Esophagus squamous epithelium (tissue), 4 donors: ENCODE measurements around the gene LRBA.

Experiments
- POLR2A ChIP-seq, 4 donors: fragments of 450-650 bp; IDR thresholded peaks; one replicate each; pipeline ENCODE4 v1.6.1; 2017; ENCODE audit warnings: antibody characterized with exemption in 4 of 4, mild to moderate bottlenecking in 4 of 4, moderate library complexity in 3 of 4
- TF ChIP-seq, protein P1 (sequence below), 6 experiments: fragments of 450-650 bp in 4 of 6; fragments of 200-600 bp in 2 of 6; sonication (generic) in 2 of 6; IDR thresholded peaks; one replicate each; pipeline ENCODE4 v1.5.1; 2016 to 2019; ENCODE audit warnings: antibody characterized with exemption in 6 of 6, mild to moderate bottlenecking in 4 of 6, moderate library complexity in 4 of 6

DNA sequence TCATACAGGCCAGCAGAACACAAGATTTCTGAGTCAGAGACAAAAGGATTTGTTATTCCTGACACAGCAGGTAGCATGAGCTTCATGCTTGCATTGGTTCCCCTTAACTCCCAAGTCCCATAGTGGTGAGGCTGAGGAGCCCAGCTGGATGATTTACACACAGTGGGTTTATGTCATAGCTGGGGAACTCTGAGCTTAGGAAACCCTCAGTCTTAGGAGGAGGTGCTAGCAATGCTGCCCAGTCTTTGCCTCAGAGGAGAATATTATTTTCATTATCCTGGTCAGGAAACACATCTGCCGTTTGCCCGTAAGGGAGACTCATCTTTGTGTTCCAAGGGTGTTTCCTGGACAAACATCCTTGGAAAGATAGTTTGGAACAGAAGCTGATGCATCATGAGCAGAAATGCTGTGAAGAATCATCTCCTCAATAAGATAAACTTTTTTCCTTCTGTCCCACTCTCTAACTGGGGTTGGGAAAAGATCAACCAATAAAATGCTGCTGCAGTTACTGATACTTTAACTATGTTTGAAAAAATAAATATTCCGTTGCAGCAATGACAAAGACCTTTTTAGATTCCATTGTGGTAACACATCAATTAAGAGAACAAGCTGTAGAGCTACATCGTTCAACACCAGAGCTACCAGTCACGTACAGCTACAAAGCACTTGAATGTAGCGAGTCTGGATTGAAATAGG is 790.0 kb downstream of the LRBA start:
- TF ChIP-seq, protein P1, sequence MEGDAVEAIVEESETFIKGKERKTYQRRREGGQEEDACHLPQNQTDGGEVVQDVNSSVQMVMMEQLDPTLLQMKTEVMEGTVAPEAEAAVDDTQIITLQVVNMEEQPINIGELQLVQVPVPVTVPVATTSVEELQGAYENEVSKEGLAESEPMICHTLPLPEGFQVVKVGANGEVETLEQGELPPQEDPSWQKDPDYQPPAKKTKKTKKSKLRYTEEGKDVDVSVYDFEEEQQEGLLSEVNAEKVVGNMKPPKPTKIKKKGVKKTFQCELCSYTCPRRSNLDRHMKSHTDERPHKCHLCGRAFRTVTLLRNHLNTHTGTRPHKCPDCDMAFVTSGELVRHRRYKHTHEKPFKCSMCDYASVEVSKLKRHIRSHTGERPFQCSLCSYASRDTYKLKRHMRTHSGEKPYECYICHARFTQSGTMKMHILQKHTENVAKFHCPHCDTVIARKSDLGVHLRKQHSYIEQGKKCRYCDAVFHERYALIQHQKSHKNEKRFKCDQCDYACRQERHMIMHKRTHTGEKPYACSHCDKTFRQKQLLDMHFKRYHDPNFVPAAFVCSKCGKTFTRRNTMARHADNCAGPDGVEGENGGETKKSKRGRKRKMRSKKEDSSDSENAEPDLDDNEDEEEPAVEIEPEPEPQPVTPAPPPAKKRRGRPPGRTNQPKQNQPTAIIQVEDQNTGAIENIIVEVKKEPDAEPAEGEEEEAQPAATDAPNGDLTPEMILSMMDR (IDR thresholded peaks at IDR 0.05), result no peak
- TF ChIP-seq POLR2A (IDR thresholded peaks at IDR 0.05), result no peak
